Spleen (tissue), 7 donors: ENCODE measurements around the gene RPLP1.
A peak's percentile ranks its signal among the peaks of the same experiment; 100 is the strongest.

Experiments
- POLR2A ChIP-seq, 3 donors: fragments of 450-650 bp; IDR thresholded peaks; one replicate each; pipeline ENCODE4 v1.5.1; 2017; ENCODE audit warnings: antibody characterized with exemption in 3 of 3, mild to moderate bottlenecking in 1 of 3
- POLR2AphosphoS5 ChIP-seq, 3 donors: sonication (generic); formaldehyde crosslinking; IDR thresholded peaks; one replicate each; pipeline ENCODE4 v1.5.1; 2017; ENCODE audit warnings: antibody characterized with exemption in 3 of 3
- TF ChIP-seq, protein P1 (sequence below), 11 experiments: fragments of 200-600 bp in 7 of 11; fragments of 450-650 bp in 4 of 11; sonication (generic) in 4 of 11; IDR thresholded peaks in 8 of 11; conservative IDR thresholded peaks in 3 of 11; 1 replicate in 7 of 11; 2 replicates in 4 of 11; pipeline versions ENCODE4 v1.4.0 to v1.8.0; 2016 to 2021; ENCODE audit warnings: antibody characterized with exemption in 11 of 11, inconsistent platforms in 4 of 11, mild to moderate bottlenecking in 1 of 11
- donor health status: DM: no; HTN: no; CAD: no; lungs with moderate emphysema.
- donor health status: DM: no; HTN: no; CAD: no.
- donor health status: DM: no; HTN: no; CAD: no.

DNA sequence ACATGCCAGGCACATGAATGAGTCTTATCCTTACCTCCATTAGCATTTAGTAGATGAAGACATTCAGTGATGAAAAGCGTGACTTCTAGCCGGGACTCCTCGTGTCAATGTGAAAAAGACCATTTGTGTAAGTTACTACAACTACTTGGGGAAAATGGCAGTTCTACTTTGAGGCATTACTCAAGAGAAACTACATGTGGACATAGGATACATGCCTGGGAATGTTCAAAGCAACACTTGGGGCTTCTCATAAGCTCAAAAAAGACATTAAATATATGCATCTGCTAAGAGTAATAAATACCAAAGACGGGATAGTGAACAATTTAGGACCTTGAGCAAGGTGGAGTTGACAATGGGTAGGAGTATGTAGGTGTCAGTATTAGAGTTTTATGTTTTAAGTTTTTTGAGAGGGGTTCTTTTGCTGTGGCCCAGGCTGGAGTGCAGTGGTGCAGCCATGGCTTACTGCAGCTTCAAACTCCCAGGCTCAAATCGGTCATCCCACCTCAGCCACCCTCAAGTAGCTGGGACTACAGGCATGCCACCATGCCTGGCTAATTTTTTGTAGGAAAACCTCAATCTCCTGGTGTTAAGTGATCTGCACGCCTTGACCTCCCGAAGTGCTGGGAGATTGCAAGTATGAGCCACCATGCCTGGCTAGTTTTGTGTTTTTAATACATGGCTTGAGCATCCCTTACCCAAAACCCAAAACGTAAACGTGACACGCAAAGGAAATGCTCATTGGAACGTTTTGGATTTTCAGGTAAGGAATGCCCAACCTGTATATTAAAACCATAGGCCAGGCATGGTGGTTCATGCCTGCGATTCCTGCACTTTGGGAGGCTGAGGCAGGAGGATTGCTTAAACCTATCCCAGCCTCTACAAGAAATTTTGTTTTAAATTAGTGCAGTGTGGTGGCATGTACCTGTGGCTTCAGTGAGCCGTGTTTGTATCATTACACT, 3.9 kb downstream of the RPLP1 start:
- TF ChIP-seq POLR2AphosphoS5 (IDR thresholded peaks at IDR 0.05) (peak in 2 of 3 donors; percentile 13 to 31), POLR2A (IDR thresholded peaks at IDR 0.05) (no peak)
- TF ChIP-seq, protein P1, sequence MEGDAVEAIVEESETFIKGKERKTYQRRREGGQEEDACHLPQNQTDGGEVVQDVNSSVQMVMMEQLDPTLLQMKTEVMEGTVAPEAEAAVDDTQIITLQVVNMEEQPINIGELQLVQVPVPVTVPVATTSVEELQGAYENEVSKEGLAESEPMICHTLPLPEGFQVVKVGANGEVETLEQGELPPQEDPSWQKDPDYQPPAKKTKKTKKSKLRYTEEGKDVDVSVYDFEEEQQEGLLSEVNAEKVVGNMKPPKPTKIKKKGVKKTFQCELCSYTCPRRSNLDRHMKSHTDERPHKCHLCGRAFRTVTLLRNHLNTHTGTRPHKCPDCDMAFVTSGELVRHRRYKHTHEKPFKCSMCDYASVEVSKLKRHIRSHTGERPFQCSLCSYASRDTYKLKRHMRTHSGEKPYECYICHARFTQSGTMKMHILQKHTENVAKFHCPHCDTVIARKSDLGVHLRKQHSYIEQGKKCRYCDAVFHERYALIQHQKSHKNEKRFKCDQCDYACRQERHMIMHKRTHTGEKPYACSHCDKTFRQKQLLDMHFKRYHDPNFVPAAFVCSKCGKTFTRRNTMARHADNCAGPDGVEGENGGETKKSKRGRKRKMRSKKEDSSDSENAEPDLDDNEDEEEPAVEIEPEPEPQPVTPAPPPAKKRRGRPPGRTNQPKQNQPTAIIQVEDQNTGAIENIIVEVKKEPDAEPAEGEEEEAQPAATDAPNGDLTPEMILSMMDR (IDR thresholded peaks at IDR 0.05 in 8 of 11, conservative IDR thresholded peaks at IDR 0.05 in 3 of 11), result no peak
